Measurements from ENCODE around the gene CDKN1B. TPM values are rescaled to one million over a fixed set of nuclear protein-coding genes. Genes with fewer than 3 reads are reported as not detected.
A peak's percentile ranks its signal among the peaks of the same experiment; 100 is the strongest.
"Not testable (repeated sequence)": the region's sequence is repeated elsewhere in the genome, so short reads cannot be mapped to it uniquely, and the experiment has no call there.

Gene CDKN1B
- polyA plus RNA-seq, 2 donors: 17.5 to 26.2 TPM

GRCh38 chr12:12731785-12732184 is 14.6 kb downstream of the CDKN1B start:
- H3K27ac ChIP-seq (ENCODE audit: low read depth in 2 of 2, low read length in 1 of 2): no peak overlapping the region
- peaks cover 0 to under 1% of the 10 kb centered on the region in 2 donors for H3K4me1 ChIP-seq (ENCODE audit: control insufficient read depth in 2 of 2, insufficient read depth in 2 of 2, low read length in 1 of 2)
- WGBS, 2 donors: 86 to 91% methylated on average over 6 of the region's 6 CpGs
- H3K4me3 ChIP-seq (ENCODE audit: low read depth in 1 of 2, low read length in 2 of 2): no peak overlapping the region
- H3K36me3 ChIP-seq (ENCODE audit: control insufficient read depth in 2 of 2, insufficient read depth in 2 of 2, low read length in 1 of 2): no peaks in the 10 kb centered on the region
- no peaks in the 10 kb centered on the region for H3K27me3 ChIP-seq (ENCODE audit: control insufficient read depth in 1 of 2, insufficient read depth in 2 of 2, low read length in 2 of 2)
- no peaks in the 10 kb centered on the region for H3K9me3 ChIP-seq (ENCODE audit: control insufficient read depth in 2 of 2, insufficient read depth in 1 of 2, low read depth in 1 of 2, low read length in 1 of 2)

- H3K4me1 ChIP-seq (ENCODE audit: control insufficient read depth in 2 of 2, insufficient read depth in 2 of 2, low read length in 1 of 2): no peaks in the 10 kb centered on the region
- H3K27ac ChIP-seq (ENCODE audit: low read depth in 2 of 2, low read length in 1 of 2): no peak overlapping the region
- no peaks in the 10 kb centered on the region for H3K36me3 ChIP-seq (ENCODE audit: control insufficient read depth in 2 of 2, insufficient read depth in 2 of 2, low read length in 1 of 2)
- H3K9me3 ChIP-seq (ENCODE audit: control insufficient read depth in 2 of 2, insufficient read depth in 1 of 2, low read depth in 1 of 2, low read length in 1 of 2): no peaks in the 10 kb centered on the region
- H3K27me3 ChIP-seq (ENCODE audit: control insufficient read depth in 1 of 2, insufficient read depth in 2 of 2, low read length in 2 of 2): no peaks in the 10 kb centered on the region
- no peak overlapping the region for H3K4me3 ChIP-seq (ENCODE audit: low read depth in 1 of 2, low read length in 2 of 2)
- WGBS, 2 donors: 74 to 79% methylated on average over 2 of the region's 2 CpGs
These were observed 15.9 kb downstream of the CDKN1B start for GRCh38 chr12:12733118-12733517.

GRCh38 chr12:12734054-12734453 is 16.9 kb downstream of the CDKN1B start:
- Histone ChIP-seq H3K27me3 (ENCODE audit: control insufficient read depth in 1 of 2, insufficient read depth in 2 of 2, low read length in 2 of 2) (no peaks in the 10 kb centered on the region), H3K4me1 (ENCODE audit: control insufficient read depth in 2 of 2, insufficient read depth in 2 of 2, low read length in 1 of 2) (no peaks in the 10 kb centered on the region), H3K4me3 (ENCODE audit: low read depth in 1 of 2, low read length in 2 of 2) (no peak overlapping the region), H3K27ac (ENCODE audit: low read depth in 2 of 2, low read length in 1 of 2) (no peak overlapping the region), H3K36me3 (ENCODE audit: control insufficient read depth in 2 of 2, insufficient read depth in 2 of 2, low read length in 1 of 2) (no peaks in the 10 kb centered on the region), H3K9me3 (ENCODE audit: control insufficient read depth in 2 of 2, insufficient read depth in 1 of 2, low read depth in 1 of 2, low read length in 1 of 2) (no peaks in the 10 kb centered on the region)
- 47 to 65% methylated on average over 2 of the region's 2 CpGs for WGBS, 2 donors

- Histone ChIP-seq H3K27ac (ENCODE audit: low read depth in 2 of 2, low read length in 1 of 2) (peak overlapping the region; percentile 1 to 40), H3K36me3 (ENCODE audit: control insufficient read depth in 2 of 2, insufficient read depth in 2 of 2, low read length in 1 of 2) (no peaks in the 10 kb centered on the region), H3K4me3 (ENCODE audit: low read depth in 1 of 2, low read length in 2 of 2) (no peak overlapping the region), H3K4me1 (ENCODE audit: control insufficient read depth in 2 of 2, insufficient read depth in 2 of 2, low read length in 1 of 2) (no peaks in the 10 kb centered on the region), H3K9me3 (ENCODE audit: control insufficient read depth in 2 of 2, insufficient read depth in 1 of 2, low read depth in 1 of 2, low read length in 1 of 2) (no peaks in the 10 kb centered on the region), H3K27me3 (ENCODE audit: control insufficient read depth in 1 of 2, insufficient read depth in 2 of 2, low read length in 2 of 2) (no peaks in the 10 kb centered on the region)
- WGBS, 2 donors: 36 to 50% methylated on average over 8 of the region's 8 CpGs
These were observed 17.4 kb downstream of the CDKN1B start for GRCh38 chr12:12734561-12735071.

GRCh38 chr12:12735301-12735700 is 18.1 kb downstream of the CDKN1B start:
- 71 to 72% methylated on average over 1 of the region's 1 CpG for WGBS, 2 donors
- Histone ChIP-seq H3K27ac (ENCODE audit: low read depth in 2 of 2, low read length in 1 of 2) (no peak overlapping the region), H3K4me3 (ENCODE audit: low read depth in 1 of 2, low read length in 2 of 2) (no peak overlapping the region), H3K36me3 (ENCODE audit: control insufficient read depth in 2 of 2, insufficient read depth in 2 of 2, low read length in 1 of 2) (no peaks in the 10 kb centered on the region), H3K27me3 (ENCODE audit: control insufficient read depth in 1 of 2, insufficient read depth in 2 of 2, low read length in 2 of 2) (no peaks in the 10 kb centered on the region), H3K4me1 (ENCODE audit: control insufficient read depth in 2 of 2, insufficient read depth in 2 of 2, low read length in 1 of 2) (no peaks in the 10 kb centered on the region), H3K9me3 (ENCODE audit: control insufficient read depth in 2 of 2, insufficient read depth in 1 of 2, low read depth in 1 of 2, low read length in 1 of 2) (no peaks in the 10 kb centered on the region)

GRCh38 chr12:12736759-12737676 is 19.9 kb downstream of the CDKN1B start:
- Histone ChIP-seq H3K9me3 (ENCODE audit: control insufficient read depth in 2 of 2, insufficient read depth in 1 of 2, low read depth in 1 of 2, low read length in 1 of 2) (no peaks in the 10 kb centered on the region), H3K27me3 (ENCODE audit: control insufficient read depth in 1 of 2, insufficient read depth in 2 of 2, low read length in 2 of 2) (no peaks in the 10 kb centered on the region), H3K36me3 (ENCODE audit: control insufficient read depth in 2 of 2, insufficient read depth in 2 of 2, low read length in 1 of 2) (no peaks in the 10 kb centered on the region), H3K4me1 (ENCODE audit: control insufficient read depth in 2 of 2, insufficient read depth in 2 of 2, low read length in 1 of 2) (no peaks in the 10 kb centered on the region), H3K4me3 (ENCODE audit: low read depth in 1 of 2, low read length in 2 of 2) (peak overlapping the region in 1 of 2 donors; percentile 23), H3K27ac (ENCODE audit: low read depth in 2 of 2, low read length in 1 of 2) (peak overlapping the region; percentile 16 to 82)
- 33 to 44% methylated on average over 9 of the region's 9 CpGs for WGBS, 2 donors

- H3K36me3 ChIP-seq (ENCODE audit: control insufficient read depth in 2 of 2, insufficient read depth in 2 of 2, low read length in 1 of 2); H3K27ac ChIP-seq (ENCODE audit: low read depth in 2 of 2, low read length in 1 of 2); H3K4me3 ChIP-seq (ENCODE audit: low read depth in 1 of 2, low read length in 2 of 2); H3K27me3 ChIP-seq (ENCODE audit: control insufficient read depth in 1 of 2, insufficient read depth in 2 of 2, low read length in 2 of 2); H3K4me1 ChIP-seq (ENCODE audit: control insufficient read depth in 2 of 2, insufficient read depth in 2 of 2, low read length in 1 of 2); H3K9me3 ChIP-seq (ENCODE audit: control insufficient read depth in 2 of 2, insufficient read depth in 1 of 2, low read depth in 1 of 2, low read length in 1 of 2): not testable (repeated sequence)
- WGBS, 2 donors: 82 to 87% methylated on average over 2 of the region's 2 CpGs
These were observed 21.0 kb downstream of the CDKN1B start for GRCh38 chr12:12738152-12738551.

- H3K4me1 ChIP-seq (ENCODE audit: control insufficient read depth in 2 of 2, insufficient read depth in 2 of 2, low read length in 1 of 2): no peaks in the 10 kb centered on the region
- no peaks in the 10 kb centered on the region for H3K27me3 ChIP-seq (ENCODE audit: control insufficient read depth in 1 of 2, insufficient read depth in 2 of 2, low read length in 2 of 2)
- no peaks in the 10 kb centered on the region for H3K36me3 ChIP-seq (ENCODE audit: control insufficient read depth in 2 of 2, insufficient read depth in 2 of 2, low read length in 1 of 2)
- H3K4me3 ChIP-seq (ENCODE audit: low read depth in 1 of 2, low read length in 2 of 2): no peak overlapping the region
- 13 to 23% methylated on average over 3 of the region's 3 CpGs for WGBS, 2 donors
- no peaks in the 10 kb centered on the region for H3K9me3 ChIP-seq (ENCODE audit: control insufficient read depth in 2 of 2, insufficient read depth in 1 of 2, low read depth in 1 of 2, low read length in 1 of 2)
- H3K27ac ChIP-seq (ENCODE audit: low read depth in 2 of 2, low read length in 1 of 2): no peak overlapping the region
These were observed 24.5 kb downstream of the CDKN1B start for GRCh38 chr12:12741660-12742059.

GRCh38 chr12:12744546-12745305 is 27.6 kb downstream of the CDKN1B start:
- H3K9me3 ChIP-seq (ENCODE audit: control insufficient read depth in 2 of 2, insufficient read depth in 1 of 2, low read depth in 1 of 2, low read length in 1 of 2): no peaks in the 10 kb centered on the region
- H3K27ac ChIP-seq (ENCODE audit: low read depth in 2 of 2, low read length in 1 of 2): no peak overlapping the region
- H3K4me1 ChIP-seq (ENCODE audit: control insufficient read depth in 2 of 2, insufficient read depth in 2 of 2, low read length in 1 of 2): peaks cover 0 to 2% of the 10 kb centered on the region in 2 donors
- H3K4me3 ChIP-seq (ENCODE audit: low read depth in 1 of 2, low read length in 2 of 2): no peak overlapping the region
- no peaks in the 10 kb centered on the region for H3K27me3 ChIP-seq (ENCODE audit: control insufficient read depth in 1 of 2, insufficient read depth in 2 of 2, low read length in 2 of 2)
- no peaks in the 10 kb centered on the region for H3K36me3 ChIP-seq (ENCODE audit: control insufficient read depth in 2 of 2, insufficient read depth in 2 of 2, low read length in 1 of 2)
- WGBS, 2 donors: 77 to 81% methylated on average over 8 of the region's 8 CpGs

Data from esophagus (tissue), 2 donors.